Middle frontal gyrus (tissue), 1 donor: ENCODE measurements around the gene BTBD1.

Experiments used
- DNase-seq: peaks from one replicate; pipeline ENCODE4 v3.0.0-alpha.2; 2015; ENCODE audit warnings: low spot score; ENCODE audit errors: extremely low spot score

Gene BTBD1

GRCh38 chr15:83066734-83067637 lies at the start of gene BTBD1:
Gene BTBD1 (minus strand): TSS chr15:83067252. CDS start chr15:83067151, 101 bp downstream.
- DNase-seq, result peak; percentile 84

GRCh38 chr15:83115831-83116565 lies 48.9 kb upstream of the BTBD1 start:
- DNase-seq, result no peak

- no peak for DNase-seq
Observed at GRCh38 chr15:83115410-83115809, 48.4 kb upstream of the BTBD1 start.

- no peak for DNase-seq
Observed at GRCh38 chr15:83114856-83115255, 47.8 kb upstream of the BTBD1 start.

- DNase-seq, result no peak
Observed at GRCh38 chr15:83113881-83114674, 47.0 kb upstream of the BTBD1 start.

- DNase-seq, result no peak
Observed at GRCh38 chr15:83112956-83113299, 45.9 kb upstream of the BTBD1 start.

- DNase-seq, result no peak
Observed at GRCh38 chr15:83112233-83112955, 45.3 kb upstream of the BTBD1 start.

GRCh38 chr15:83111149-83111548 lies 44.1 kb upstream of the BTBD1 start:
- DNase-seq, result no peak

GRCh38 chr15:83110381-83110780 lies 43.3 kb upstream of the BTBD1 start:
- no peak for DNase-seq

GRCh38 chr15:83109532-83109931 lies 42.5 kb upstream of the BTBD1 start:
- DNase-seq, result no peak

GRCh38 chr15:83108266-83109219 lies 41.5 kb upstream of the BTBD1 start:
- DNase-seq, result no peak

- no peak for DNase-seq
Observed at GRCh38 chr15:83107841-83108181, 40.8 kb upstream of the BTBD1 start.

GRCh38 chr15:83106994-83107840 lies 40.2 kb upstream of the BTBD1 start, which contains the start of gene TM6SF1:
Gene TM6SF1 (plus strand): TSS chr15:83107645. CDS start chr15:83107681, 36 bp downstream.
- no peak for DNase-seq

- no peak for DNase-seq
Observed at GRCh38 chr15:83105440-83105839, 38.4 kb upstream of the BTBD1 start.

GRCh38 chr15:83104141-83104540 lies 37.1 kb upstream of the BTBD1 start:
- no peak for DNase-seq

- no peak for DNase-seq
Observed at GRCh38 chr15:83102346-83102745, 35.3 kb upstream of the BTBD1 start.

GRCh38 chr15:83100097-83100646 lies 33.1 kb upstream of the BTBD1 start:
- no peak for DNase-seq

GRCh38 chr15:83099290-83099689 lies 32.2 kb upstream of the BTBD1 start:
- DNase-seq, result no peak

- DNase-seq, result no peak
Observed at GRCh38 chr15:83098079-83098478, 31.0 kb upstream of the BTBD1 start.
